ENCODE data around the gene ANAPC15.

ANAPC15 gene

GRCh38 chr11:72123117-72123653 lies 10.7 kb upstream of the ANAPC15 start:
- DNase-seq, result no peak

- no peak for DNase-seq
Measured at GRCh38 chr11:72122607-72123006, 10.1 kb upstream of the ANAPC15 start.

- no peak for DNase-seq
Measured at GRCh38 chr11:72120930-72121329, 8.4 kb upstream of the ANAPC15 start.

GRCh38 chr11:72119198-72119597 lies 6.7 kb upstream of the ANAPC15 start:
- no peak for DNase-seq

DNA sequence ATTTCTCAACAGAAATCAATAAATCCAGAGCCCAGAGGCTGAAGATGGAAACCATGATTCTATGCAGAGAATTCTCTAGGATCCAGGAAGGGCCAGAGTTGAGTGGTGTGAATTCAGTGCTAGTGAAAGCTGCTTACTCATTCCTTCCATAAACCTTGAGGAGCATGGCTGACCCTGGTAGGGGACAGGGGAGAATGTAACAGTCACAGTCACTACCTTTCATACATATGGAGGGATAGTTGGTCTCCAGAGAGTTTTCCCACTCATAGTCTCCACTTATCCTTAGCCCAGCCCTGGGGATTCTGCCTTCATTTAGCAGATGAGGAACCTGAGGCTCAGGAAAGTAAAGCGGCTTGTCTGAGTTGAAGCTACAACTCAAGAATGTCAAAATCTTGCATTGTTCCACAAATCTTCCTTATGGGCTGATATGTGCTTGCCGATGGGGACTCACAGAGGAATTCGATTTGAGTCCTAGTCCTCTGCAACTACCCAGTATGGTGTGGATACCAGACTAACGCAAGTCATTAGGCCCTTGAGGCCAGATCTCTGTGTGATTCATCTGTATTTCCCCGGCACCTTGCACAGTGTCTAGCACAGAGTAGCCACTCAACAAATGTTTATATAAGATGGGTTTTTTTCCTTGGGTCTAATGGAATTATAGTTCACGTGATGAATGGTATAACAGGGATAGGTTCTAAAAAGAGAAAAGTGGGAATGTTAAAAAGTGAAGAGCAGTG lies 3.7 kb upstream of the ANAPC15 start:
- no peak for DNase-seq

DNA sequence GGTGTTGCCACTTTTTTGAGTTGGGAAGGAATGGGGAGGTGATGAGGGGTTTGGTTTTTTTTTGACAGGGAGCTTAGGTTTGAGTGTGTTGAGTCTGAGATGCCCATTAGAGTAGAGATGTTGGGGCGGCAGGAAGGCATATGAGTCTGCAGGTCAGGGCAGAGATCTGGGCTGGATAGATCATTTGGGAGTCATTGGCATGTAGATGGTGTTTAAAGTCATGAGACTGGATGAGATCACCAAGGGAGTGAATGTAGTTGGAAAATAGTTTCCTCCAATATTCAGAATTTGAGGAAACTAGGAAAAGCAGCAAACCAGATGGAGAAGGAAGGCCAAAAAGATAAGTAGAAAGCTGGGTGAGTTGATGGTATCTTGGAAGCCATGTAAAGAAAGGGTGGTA lies 2.1 kb upstream of the ANAPC15 start:
- no peak for DNase-seq

GRCh38 chr11:72112978-72113808 lies 698 bp upstream of the ANAPC15 start:
- DNase-seq, result peak; percentile 42

DNA sequence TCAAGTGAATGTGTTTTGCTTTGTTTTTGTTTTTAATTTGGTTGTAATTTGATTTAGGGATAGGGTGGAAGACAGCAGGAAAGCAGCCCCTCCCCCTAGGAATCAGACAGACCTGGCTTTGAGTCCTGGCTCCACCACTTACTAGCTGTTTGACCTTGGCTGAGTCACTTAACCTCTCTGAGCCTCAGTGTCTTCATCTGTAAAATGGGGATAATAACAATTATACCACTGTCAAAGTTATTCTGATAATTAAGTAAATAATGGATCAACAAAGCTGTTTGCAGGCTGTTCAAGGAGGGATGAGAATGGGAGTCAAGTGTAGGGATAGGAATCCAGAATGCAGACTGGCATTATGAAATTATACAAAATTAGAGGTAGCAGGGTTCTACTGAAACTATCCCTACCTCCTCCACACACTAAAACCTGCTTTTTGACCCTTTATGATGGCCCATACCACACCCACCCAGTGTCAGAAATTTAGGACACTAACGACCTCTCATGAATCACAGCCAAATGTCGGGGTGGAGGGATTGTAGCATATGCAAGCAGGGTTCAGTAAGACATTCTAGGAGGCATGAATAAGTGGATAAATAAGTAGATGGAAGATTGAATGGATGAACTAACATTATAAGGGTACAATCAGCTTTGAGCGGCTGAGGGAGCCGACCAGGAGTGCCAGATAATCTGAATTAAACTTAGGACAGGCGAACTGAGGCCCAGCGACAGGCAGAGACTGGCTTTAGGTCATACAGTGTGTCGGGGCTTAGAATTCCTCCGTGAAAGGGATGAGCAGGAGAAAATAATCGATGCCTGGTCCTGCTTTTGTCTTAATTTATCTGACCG lies 974 bp downstream of the ANAPC15 start:
- peak; percentile 54 for DNase-seq

- DNase-seq, result no peak
Measured at GRCh38 chr11:72105888-72106287, 6.6 kb downstream of the ANAPC15 start, which contains the start of gene TOMT. Gene TOMT (plus strand): TSS chr11:72105924. CDS start chr11:72105952, 28 bp downstream.

GRCh38 chr11:72103754-72104167 lies 8.7 kb downstream of the ANAPC15 start:
- no peak for DNase-seq

GRCh38 chr11:72102946-72103753 lies 9.3 kb downstream of the ANAPC15 start, which contains the start of gene LAMTOR1:
Gene LAMTOR1 (minus strand): TSS chr11:72103297. CDS start chr11:72103224, 73 bp downstream.
- DNase-seq, result peak; percentile 100

DNA sequence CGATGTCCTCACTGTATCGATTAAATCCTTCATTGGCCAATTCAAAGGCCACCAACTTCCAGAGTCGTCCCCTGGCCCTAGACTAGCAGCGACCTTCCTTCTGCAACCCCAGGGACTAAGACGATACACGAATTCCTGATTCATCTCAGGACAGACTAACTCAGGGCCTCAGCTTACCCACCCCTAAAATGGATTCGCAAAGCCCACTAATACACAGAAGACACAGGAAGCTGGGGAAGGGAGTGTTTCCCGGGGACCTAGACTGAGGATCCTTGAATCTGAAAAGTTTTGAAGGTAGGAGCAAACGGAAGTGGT lies 9.9 kb downstream of the ANAPC15 start:
- DNase-seq, result no peak

GRCh38 chr11:72102162-72102561 lies 10.3 kb downstream of the ANAPC15 start:
- DNase-seq, result no peak

GRCh38 chr11:72100462-72100861 lies 12.0 kb downstream of the ANAPC15 start:
- DNase-seq, result no peak

- DNase-seq, result no peak
Measured at GRCh38 chr11:72100009-72100408, 12.5 kb downstream of the ANAPC15 start.

DNA sequence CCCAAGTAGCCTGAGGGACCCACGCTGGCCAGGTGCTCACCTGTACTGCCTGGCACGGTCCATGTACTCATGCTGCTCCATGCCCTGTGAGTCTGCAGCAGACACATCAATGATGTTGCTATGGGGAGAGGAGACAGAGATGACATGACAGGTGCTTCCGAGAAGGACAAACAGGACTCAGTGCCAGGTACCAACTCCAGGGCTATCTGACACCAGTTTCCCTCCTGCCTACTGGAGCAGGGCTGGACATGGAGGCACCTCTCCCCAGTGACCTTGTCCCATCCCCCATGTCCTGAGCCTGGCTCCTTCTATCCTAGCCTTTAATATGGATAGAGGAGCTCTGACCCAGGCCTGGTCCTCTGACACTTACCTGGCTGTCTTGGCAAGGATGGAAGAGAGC lies 13.8 kb downstream of the ANAPC15 start:
- no peak for DNase-seq

- peak; percentile 81 for DNase-seq
Measured at GRCh38 chr11:72091292-72091691, 21.2 kb downstream of the ANAPC15 start.

DNA sequence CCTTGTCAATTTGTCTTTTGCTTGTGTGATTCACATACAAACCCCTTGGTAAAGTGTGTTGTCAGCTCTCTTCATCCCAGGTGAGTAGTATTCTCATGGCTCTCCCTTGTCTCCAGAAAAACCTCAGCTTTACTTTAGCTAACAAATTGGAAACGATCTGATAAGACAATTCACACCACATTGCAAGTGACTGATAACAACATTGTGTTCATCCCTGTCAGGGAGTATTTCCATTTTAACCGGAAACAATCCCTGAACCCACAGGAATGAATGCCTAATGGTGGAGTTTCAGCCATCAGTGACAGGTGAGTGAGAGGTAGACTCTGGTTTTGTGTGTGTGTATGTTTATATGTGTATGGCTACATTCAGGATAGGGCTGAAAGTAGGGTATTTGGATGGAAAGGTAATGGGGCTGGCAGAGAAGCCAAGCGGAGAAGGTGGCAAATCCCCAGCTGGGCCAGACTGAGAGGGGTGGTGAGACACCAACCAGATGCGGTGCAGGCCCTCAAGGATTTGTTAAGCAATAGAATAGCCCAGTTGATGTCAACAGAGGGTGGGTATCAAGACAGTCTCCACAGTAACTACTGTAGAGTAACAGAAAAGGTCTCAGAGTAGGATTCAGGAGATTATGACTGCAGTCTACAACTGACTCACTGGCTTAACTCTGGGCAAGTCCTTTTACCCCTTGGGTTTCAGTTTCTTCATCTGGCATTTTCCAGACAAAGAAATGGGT lies 24.3 kb downstream of the ANAPC15 start:
- DNase-seq, result no peak

DNA sequence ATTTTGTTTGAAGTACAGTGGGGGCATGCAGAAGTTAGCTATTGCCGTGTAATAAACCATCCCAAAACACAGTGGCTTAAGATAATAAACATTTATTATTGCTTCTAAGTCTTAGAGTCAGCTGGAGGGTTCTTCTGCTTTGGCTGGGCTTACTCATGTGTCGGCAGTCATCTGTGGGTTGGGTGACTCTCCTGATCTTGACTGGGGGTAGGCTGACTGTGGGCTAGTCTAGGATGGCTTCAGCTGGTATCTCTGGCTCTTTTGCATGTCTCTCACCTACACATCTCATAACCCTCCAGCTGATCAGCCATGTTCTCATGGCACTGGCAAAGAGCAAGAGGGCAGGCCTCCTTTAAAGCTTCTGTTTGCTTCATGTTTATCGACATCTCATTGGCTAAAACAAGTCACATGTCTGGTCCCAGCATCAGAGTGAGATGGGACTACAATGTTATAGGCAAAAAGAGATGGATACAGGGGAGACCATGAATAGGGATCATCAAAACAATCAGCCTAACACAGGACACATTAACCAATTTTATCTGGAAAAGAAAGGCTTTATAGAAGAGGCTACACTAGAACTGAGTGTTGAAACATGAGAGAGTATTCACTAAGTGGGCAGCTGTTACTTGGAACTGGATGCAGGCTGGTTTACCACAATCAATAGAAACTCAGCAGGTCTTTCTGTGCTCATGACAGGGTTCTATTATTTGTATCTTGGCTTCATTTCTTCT lies 26.7 kb downstream of the ANAPC15 start:
- peak; percentile 53 for DNase-seq

- DNase-seq, result peak; percentile 68
Measured at GRCh38 chr11:72084965-72085364, 27.5 kb downstream of the ANAPC15 start.

DNA sequence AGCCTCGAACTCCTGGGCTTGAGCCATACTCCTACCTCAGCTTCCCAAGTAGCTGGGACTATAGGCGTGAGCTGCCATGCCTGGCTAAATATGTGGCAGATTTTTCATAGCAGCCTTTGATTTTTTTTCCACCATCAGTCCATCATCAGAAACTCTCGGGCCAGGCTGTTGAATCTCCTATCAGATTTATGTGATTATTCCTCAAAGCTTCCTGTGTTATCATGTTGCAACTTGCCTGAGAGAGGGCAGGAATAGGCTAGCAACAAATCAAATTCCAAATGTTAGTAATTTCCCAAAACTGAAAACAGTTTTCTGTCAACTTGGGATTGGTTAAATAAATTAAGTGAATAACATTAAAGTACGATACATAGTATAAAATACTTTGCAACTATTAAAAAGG lies 28.4 kb downstream of the ANAPC15 start:
- peak; percentile 34 for DNase-seq
